MCF 10A (cell line): Measurements from ENCODE around the gene COX20. TPM values are rescaled to one million over a fixed set of nuclear protein-coding genes. Genes with fewer than 3 reads are reported as not detected.
"Not testable (repeated sequence)": the region's sequence is repeated elsewhere in the genome, so short reads cannot be mapped to it uniquely, and the experiment has no call there.

Source experiments
- BruUV-seq: library from RNA; stranded (reverse); fragments of 400-500 nt; replicated peaks from 2 replicates; lab custom pipeline; 2021; lab: Mats Ljungman, UMichigan
- CTCF ChIA-PET: fragments of 300-600 bp; sonication (Branson Sonifier 250); formaldehyde crosslinking; extraction: SDS; loops from one replicate; lab custom pipeline; 2021; ENCODE audit warnings: antibody characterized with exemption, inconsistent platforms; lab: Yijun Ruan, JAX
- POLR2A ChIA-PET: fragments of 300-600, 350-650 bp; sonication (Branson Sonifier 250); formaldehyde crosslinking; extraction: SDS; loops from one replicate; lab custom pipeline; 2020; ENCODE audit warnings: antibody characterized with exemption, inconsistent platforms; lab: Yijun Ruan, JAX
- DNase-seq: peaks from one replicate; pipeline ENCODE4 v3.0.0-alpha.2; 2018; ENCODE audit not compliant: unreplicated experiment
- H3K27ac Mint-ChIP-seq: one replicate; pipeline ENCODE4 v1.8.0; 2022; ENCODE audit warnings: mild to moderate bottlenecking, low read depth, mixed read lengths; ENCODE audit not compliant: unreplicated experiment
- H3K27me3 Mint-ChIP-seq: one replicate; pipeline ENCODE4 v1.8.0; 2022; ENCODE audit warnings: mixed read lengths; ENCODE audit not compliant: insufficient read depth, unreplicated experiment
- H3K36me3 Mint-ChIP-seq: one replicate; pipeline ENCODE4 v1.8.0; 2022; ENCODE audit warnings: mild to moderate bottlenecking, moderate library complexity, mixed read lengths; ENCODE audit not compliant: insufficient read depth, unreplicated experiment
- H3K4me1 Mint-ChIP-seq: one replicate; pipeline ENCODE4 v1.8.0; 2022; ENCODE audit warnings: mixed read lengths; ENCODE audit not compliant: insufficient read depth, unreplicated experiment
- H3K4me3 Mint-ChIP-seq: one replicate; pipeline ENCODE4 v1.8.0; 2022; ENCODE audit warnings: mild to moderate bottlenecking, moderate library complexity, mixed read lengths; ENCODE audit not compliant: unreplicated experiment
- H3K9me3 Mint-ChIP-seq: one replicate; pipeline ENCODE4 v1.8.0; 2022; ENCODE audit warnings: mixed read lengths; ENCODE audit not compliant: unreplicated experiment
- CTCF ChIP-seq: fragments of 200-600 bp; IDR thresholded peaks from one replicate; pipeline ENCODE4 v1.8.0; 2022; ENCODE audit warnings: antibody characterized with exemption, mild to moderate bottlenecking; ENCODE audit not compliant: unreplicated experiment
- intact Hi-C: fragments of 100-400 bp; cut with micrococcal nuclease; formaldehyde crosslinking; loops from 2 replicates; pipeline ENCODE4 v1.14.1; 2022
- total RNA-seq: library from RNA; stranded (reverse); gene quantifications from 2 replicates; pipeline ENCODE4 v1.2.3, GENCODE V29; 2022

COX20 gene
- total RNA-seq, 1 experiment from 2014 or later: 44.6 TPM

GRCh38 chr1:244789731-244790130, 45.7 kb upstream of the COX20 start:
- Mint-ChIP-seq H3K4me1 (no peaks in the 10 kb centered on the region), H3K9me3 (no peaks in the 10 kb centered on the region), H3K27ac (no peak overlapping the region), H3K27me3 (no peaks in the 10 kb centered on the region), H3K36me3 (no peaks in the 10 kb centered on the region), H3K4me3 (no peak overlapping the region)
- BruUV-seq: no TSS peak
- ChIA-PET CTCF (interaction anchor here (1.0 to 15.2 kb wide), 8 partner anchors 7 to 253 kb away, joined by 3 to 494 read pairs (median 6); no protein-coding TSS in a partner anchor), POLR2A (interaction anchor here (0.8 kb wide), 1 partner anchor 82 kb away, joined by 3 read pairs; no protein-coding TSS in a partner anchor)
- no peak for TF ChIP-seq CTCF
- no peak for DNase-seq
- intact Hi-C loops: no loop called here

GRCh38 chr1:244791061-244791460, 44.4 kb upstream of the COX20 start:
- Mint-ChIP-seq H3K36me3 (no peaks in the 10 kb centered on the region), H3K4me1 (no peaks in the 10 kb centered on the region), H3K27ac (no peak overlapping the region), H3K27me3 (no peaks in the 10 kb centered on the region), H3K9me3 (no peaks in the 10 kb centered on the region), H3K4me3 (no peak overlapping the region)
- no peak for TF ChIP-seq CTCF
- CTCF ChIA-PET: interaction anchor here (0.6 to 15.2 kb wide), 7 partner anchors 11 to 252 kb away, joined by 3 to 494 read pairs (median 6); no protein-coding TSS in a partner anchor
- no peak for DNase-seq
- no TSS peak for BruUV-seq
- POLR2A ChIA-PET: interaction anchor here (0.7 to 0.9 kb wide), 2 partner anchors 27 to 191 kb away, joined by 3 to 4 read pairs; no protein-coding TSS in a partner anchor
- intact Hi-C loops: no loop called here

- intact Hi-C loops: no loop called here
- no peak for TF ChIP-seq CTCF
- ChIA-PET CTCF (interaction anchor here (0.7 to 15.2 kb wide), 4 partner anchors 9 to 250 kb away, joined by 3 to 494 read pairs (median 9); no protein-coding TSS in a partner anchor), POLR2A (interaction anchor here (0.7 to 1.3 kb wide), 5 partner anchors 113 to 1789 kb away, joined by 3 to 4 read pairs (median 3); no protein-coding TSS in a partner anchor)
- Mint-ChIP-seq H3K27me3 (no peaks in the 10 kb centered on the region), H3K4me1 (peaks cover 5% of the 10 kb centered on the region), H3K9me3 (no peaks in the 10 kb centered on the region), H3K36me3 (no peaks in the 10 kb centered on the region), H3K4me3 (no peak overlapping the region), H3K27ac (no peak overlapping the region)
- no TSS peak for BruUV-seq
- DNase-seq: no peak
Observed at GRCh38 chr1:244792188-244792850, 43.1 kb upstream of the COX20 start.

DNA sequence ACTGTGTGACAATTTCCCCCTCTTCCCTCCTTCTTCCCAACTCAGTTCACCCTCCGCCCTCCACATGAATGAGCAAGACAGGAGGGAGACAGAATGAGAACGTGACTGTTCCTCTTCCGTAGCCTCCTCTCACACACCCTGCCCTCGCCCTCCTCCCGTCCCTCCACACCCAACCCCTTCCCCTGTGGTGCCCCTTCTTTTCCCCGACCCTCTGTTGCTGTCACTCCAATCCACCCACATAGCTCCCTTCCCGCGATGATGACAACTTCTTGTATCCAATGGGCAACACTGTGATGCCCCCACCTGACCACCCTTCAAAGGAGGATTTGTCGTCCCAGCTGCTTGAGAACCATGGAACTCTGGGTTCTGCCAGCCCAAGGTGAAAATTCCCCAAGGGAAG, 41.4 kb upstream of the COX20 start:
- H3K36me3 Mint-ChIP-seq: no peaks in the 10 kb centered on the region
- POLR2A ChIA-PET: no interaction called here
- H3K4me3 Mint-ChIP-seq: no peak overlapping the region
- BruUV-seq: no TSS peak
- H3K27ac Mint-ChIP-seq: no peak overlapping the region
- no peak for DNase-seq
- CTCF ChIA-PET: interaction anchor here (0.6 to 15.2 kb wide), 12 partner anchors 9 to 1519 kb away, joined by 3 to 494 read pairs (median 4); no protein-coding TSS in a partner anchor
- intact Hi-C loops: no loop called here
- TF ChIP-seq CTCF: no peak
- H3K9me3 Mint-ChIP-seq: no peaks in the 10 kb centered on the region
- no peaks in the 10 kb centered on the region for H3K27me3 Mint-ChIP-seq
- peaks cover 5% of the 10 kb centered on the region for H3K4me1 Mint-ChIP-seq

DNA sequence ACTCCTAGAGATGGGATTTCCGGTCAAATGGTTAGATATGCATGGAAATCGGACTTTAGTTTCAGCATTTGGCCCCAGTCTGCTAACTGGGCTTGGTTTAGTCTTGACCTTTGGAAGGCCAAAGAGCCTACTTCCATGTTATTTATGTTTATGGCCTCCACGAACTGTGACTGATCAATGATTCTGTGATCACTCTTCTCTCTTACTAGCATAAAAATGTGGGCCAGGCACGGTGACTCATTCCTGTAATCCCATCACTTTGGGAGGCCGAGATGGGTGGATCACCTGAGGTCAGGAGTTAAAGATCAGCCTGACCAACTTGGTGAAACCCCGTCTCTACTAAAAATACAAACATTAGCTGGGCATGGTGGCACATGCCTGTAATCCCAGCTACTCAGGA, 40.9 kb upstream of the COX20 start:
- DNase-seq, H3K27me3 Mint-ChIP-seq, H3K4me3 Mint-ChIP-seq, H3K4me1 Mint-ChIP-seq, BruUV-seq, H3K36me3 Mint-ChIP-seq, H3K27ac Mint-ChIP-seq, H3K9me3 Mint-ChIP-seq, intact Hi-C loops: not testable (repeated sequence)
- CTCF ChIA-PET: interaction anchor here (0.6 to 15.2 kb wide), 17 partner anchors 9 to 1520 kb away, joined by 3 to 494 read pairs (median 4); no protein-coding TSS in a partner anchor
- POLR2A ChIA-PET: interaction anchor here (5.0 kb wide), 1 partner anchor 190 kb away, joined by 32 read pairs; no protein-coding TSS in a partner anchor
